Tibial nerve (tissue), 4 donors: ENCODE results near the gene GNAQ.

Experiments used
- EP300 ChIP-seq, 2 donors: sonication (generic); formaldehyde crosslinking; IDR thresholded peaks; one replicate each; pipeline ENCODE4 v1.6.1; 2017; ENCODE audit warnings: antibody characterized with exemption in 2 of 2, mild to moderate bottlenecking in 1 of 2
- POLR2A ChIP-seq, 2 donors: fragments of 450-650 bp; IDR thresholded peaks; one replicate each; pipeline ENCODE4 v1.6.1; 2017; ENCODE audit warnings: antibody characterized with exemption in 2 of 2, mild to moderate bottlenecking in 2 of 2, moderate library complexity in 2 of 2
- TF ChIP-seq, protein P1 (sequence below), 5 experiments: fragments of 200-600 bp in 3 of 5; fragments of 450-650 bp in 2 of 5; sonication (generic) in 3 of 5; IDR thresholded peaks; one replicate each; pipeline ENCODE4 v1.5.1; 2016 to 2019; ENCODE audit warnings: antibody characterized with exemption in 5 of 5, mild to moderate bottlenecking in 3 of 5, moderate library complexity in 2 of 5

DNA sequence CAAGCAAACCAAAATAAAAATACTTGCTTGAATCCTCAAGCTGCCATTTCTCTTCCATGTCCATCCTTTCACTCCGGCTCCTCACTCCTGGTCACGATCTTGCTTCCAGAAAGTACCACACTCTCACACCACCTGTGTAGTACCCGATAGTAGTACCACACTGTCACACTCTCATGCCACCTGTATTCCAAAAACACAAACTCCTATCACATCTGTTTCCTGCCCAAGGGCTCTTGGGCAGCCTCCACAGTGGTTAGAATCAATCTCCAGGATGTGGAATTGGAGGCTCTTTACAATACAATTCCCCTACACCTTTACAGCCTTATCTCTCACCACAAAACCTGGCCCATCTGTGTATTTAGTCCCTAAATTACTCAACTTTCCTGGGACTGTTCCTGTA is 130.6 kb downstream of the GNAQ start:
- TF ChIP-seq, protein P1, sequence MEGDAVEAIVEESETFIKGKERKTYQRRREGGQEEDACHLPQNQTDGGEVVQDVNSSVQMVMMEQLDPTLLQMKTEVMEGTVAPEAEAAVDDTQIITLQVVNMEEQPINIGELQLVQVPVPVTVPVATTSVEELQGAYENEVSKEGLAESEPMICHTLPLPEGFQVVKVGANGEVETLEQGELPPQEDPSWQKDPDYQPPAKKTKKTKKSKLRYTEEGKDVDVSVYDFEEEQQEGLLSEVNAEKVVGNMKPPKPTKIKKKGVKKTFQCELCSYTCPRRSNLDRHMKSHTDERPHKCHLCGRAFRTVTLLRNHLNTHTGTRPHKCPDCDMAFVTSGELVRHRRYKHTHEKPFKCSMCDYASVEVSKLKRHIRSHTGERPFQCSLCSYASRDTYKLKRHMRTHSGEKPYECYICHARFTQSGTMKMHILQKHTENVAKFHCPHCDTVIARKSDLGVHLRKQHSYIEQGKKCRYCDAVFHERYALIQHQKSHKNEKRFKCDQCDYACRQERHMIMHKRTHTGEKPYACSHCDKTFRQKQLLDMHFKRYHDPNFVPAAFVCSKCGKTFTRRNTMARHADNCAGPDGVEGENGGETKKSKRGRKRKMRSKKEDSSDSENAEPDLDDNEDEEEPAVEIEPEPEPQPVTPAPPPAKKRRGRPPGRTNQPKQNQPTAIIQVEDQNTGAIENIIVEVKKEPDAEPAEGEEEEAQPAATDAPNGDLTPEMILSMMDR (IDR thresholded peaks at IDR 0.05) = no peak
- TF ChIP-seq POLR2A (IDR thresholded peaks at IDR 0.05) = no peak
- no peak for TF ChIP-seq EP300 (IDR thresholded peaks at IDR 0.05)
